Heart left ventricle (tissue), 13 donors: ENCODE data around the gene FAM98B.

Source experiments
- POLR2A ChIP-seq, 2 donors: fragments of 450-650 bp; IDR thresholded peaks; one replicate each; pipeline ENCODE4 v1.6.1; 2017; ENCODE audit warnings: antibody characterized with exemption in 2 of 2, mild to moderate bottlenecking in 2 of 2, moderate library complexity in 2 of 2
- TF ChIP-seq, protein P1 (sequence below), 12 donors: fragments of 200-600 bp; sonication (generic) in 4 of 12; IDR thresholded peaks; one replicate each; pipeline versions ENCODE4 v1.5.0 to v1.8.0; 2018 to 2022; ENCODE audit warnings: antibody characterized with exemption in 12 of 12, mild to moderate bottlenecking in 5 of 12
- donor health status: ischemic (EF 13 %, LVEDD 7.1; RV severe dilation, severe dysfunction).
- donor health status: DM: no; HTN: yes; CAD: no.
- donor health status: DM: no; HTN: no; CAD: no.
- donor health status: ischemic (EF 25% LVEDD 6.9; RV normal size, moderate dysfunction).
- donor health status: ischemic (EF 25% LVEDD 5.7; RV mildly dilated, moderate dysfunction).
- donor health status: ischemic (EF 35%, LVEDD 5.7; RV mildly dilated, moderate dysfunction).
- donor health status: nonischemic (EF 11% LVEDD 7.7; RV severe dilation, severe dysfunction).
- donor health status: DM: yes; HTN: yes; CAD: no.
- donor health status: PGD.
- donor health status: ischemic (EF 29% LVEDD 5.4; RV normal size, mild dysfunction).
- donor health status: nonischemic (EF 23%, LVEDD 6.1; RV moderate dilation, normal function).

DNA sequence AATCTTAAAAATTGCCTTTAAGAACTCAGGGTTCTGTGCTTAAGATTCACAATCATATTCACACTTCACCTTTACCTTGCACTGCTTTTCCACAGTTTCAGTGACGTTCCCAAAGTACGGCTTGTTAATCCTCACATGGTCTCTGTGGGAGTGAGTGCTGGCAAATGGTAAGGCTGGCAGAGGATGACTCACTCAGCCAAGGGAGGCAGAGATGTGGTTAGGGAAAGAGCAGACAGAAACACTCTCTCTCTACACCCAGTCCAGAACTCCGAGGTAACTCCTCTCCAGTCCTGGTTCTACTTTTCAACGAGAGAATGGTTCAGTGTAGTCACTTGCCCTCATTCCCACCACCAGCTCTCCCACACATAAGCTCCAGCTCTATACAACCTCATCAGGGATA is 77.6 kb downstream of the FAM98B start:
- TF ChIP-seq, protein P1, sequence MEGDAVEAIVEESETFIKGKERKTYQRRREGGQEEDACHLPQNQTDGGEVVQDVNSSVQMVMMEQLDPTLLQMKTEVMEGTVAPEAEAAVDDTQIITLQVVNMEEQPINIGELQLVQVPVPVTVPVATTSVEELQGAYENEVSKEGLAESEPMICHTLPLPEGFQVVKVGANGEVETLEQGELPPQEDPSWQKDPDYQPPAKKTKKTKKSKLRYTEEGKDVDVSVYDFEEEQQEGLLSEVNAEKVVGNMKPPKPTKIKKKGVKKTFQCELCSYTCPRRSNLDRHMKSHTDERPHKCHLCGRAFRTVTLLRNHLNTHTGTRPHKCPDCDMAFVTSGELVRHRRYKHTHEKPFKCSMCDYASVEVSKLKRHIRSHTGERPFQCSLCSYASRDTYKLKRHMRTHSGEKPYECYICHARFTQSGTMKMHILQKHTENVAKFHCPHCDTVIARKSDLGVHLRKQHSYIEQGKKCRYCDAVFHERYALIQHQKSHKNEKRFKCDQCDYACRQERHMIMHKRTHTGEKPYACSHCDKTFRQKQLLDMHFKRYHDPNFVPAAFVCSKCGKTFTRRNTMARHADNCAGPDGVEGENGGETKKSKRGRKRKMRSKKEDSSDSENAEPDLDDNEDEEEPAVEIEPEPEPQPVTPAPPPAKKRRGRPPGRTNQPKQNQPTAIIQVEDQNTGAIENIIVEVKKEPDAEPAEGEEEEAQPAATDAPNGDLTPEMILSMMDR (IDR thresholded peaks at IDR 0.05): no peak
- TF ChIP-seq POLR2A (IDR thresholded peaks at IDR 0.05): no peak
